Measurements from ENCODE around the gene ALG5.

The ALG5 gene

GRCh38 chr13:36924001-36924400, 75.1 kb downstream of the ALG5 start:
- no peak for TF ChIP-seq CTCF (IDR thresholded peaks at IDR 0.05; ENCODE audit: unreplicated experiment in 3 of 3)
- H3K9me3 Mint-ChIP-seq, result no peaks in the 10 kb centered on the region
- H3K27ac Mint-ChIP-seq, result no peak overlapping the region
- H3K4me1 Mint-ChIP-seq, result peaks cover 20% of the 10 kb centered on the region
- peaks cover 4% of the 10 kb centered on the region for H3K27me3 Mint-ChIP-seq (ENCODE audit: low read depth)
- no peaks in the 10 kb centered on the region for H3K36me3 Mint-ChIP-seq (ENCODE audit: low read depth)
- no peak overlapping the region for H3K4me3 Mint-ChIP-seq

GRCh38 chr13:36921631-36922301, 77.4 kb downstream of the ALG5 start:
- no peak for TF ChIP-seq CTCF (IDR thresholded peaks at IDR 0.05; ENCODE audit: unreplicated experiment in 3 of 3)
- H3K27me3 Mint-ChIP-seq (ENCODE audit: low read depth), result no peaks in the 10 kb centered on the region
- H3K36me3 Mint-ChIP-seq (ENCODE audit: low read depth), result no peaks in the 10 kb centered on the region
- peak overlapping the region; percentile 28 to 90 (median 54) for H3K4me3 Mint-ChIP-seq
- no peaks in the 10 kb centered on the region for H3K9me3 Mint-ChIP-seq
- H3K4me1 Mint-ChIP-seq, result peaks cover 42% of the 10 kb centered on the region
- H3K27ac Mint-ChIP-seq, result peak overlapping the region; percentile 64 to 91 (median 91)

- H3K27ac Mint-ChIP-seq, result peak overlapping the region; percentile 91 to 94 (median 91)
- H3K4me1 Mint-ChIP-seq, result peaks cover 53% of the 10 kb centered on the region
- TF ChIP-seq CTCF (IDR thresholded peaks at IDR 0.05; ENCODE audit: unreplicated experiment in 3 of 3), result no peak
- H3K36me3 Mint-ChIP-seq (ENCODE audit: low read depth), result no peaks in the 10 kb centered on the region
- H3K9me3 Mint-ChIP-seq, result no peaks in the 10 kb centered on the region
- H3K27me3 Mint-ChIP-seq (ENCODE audit: low read depth), result no peaks in the 10 kb centered on the region
- H3K4me3 Mint-ChIP-seq, result peak overlapping the region; percentile 81 to 90 (median 88)
Observed at GRCh38 chr13:36920616-36921185, 78.4 kb downstream of the ALG5 start.

- Mint-ChIP-seq H3K36me3 (ENCODE audit: low read depth) (no peaks in the 10 kb centered on the region), H3K4me3 (peak within 1 kb of the TSS; percentile 95 to 98 (median 96)), H3K27me3 (ENCODE audit: low read depth) (no peaks in the 10 kb centered on the region), H3K9me3 (no peaks in the 10 kb centered on the region), H3K27ac (peak within 1 kb of the TSS; percentile 91 to 98 (median 98)), H3K4me1 (peaks cover 59% of the 10 kb centered on the region)
- no peak for TF ChIP-seq CTCF (IDR thresholded peaks at IDR 0.05; ENCODE audit: unreplicated experiment in 3 of 3)
Observed at GRCh38 chr13:36919833-36920615, 79.1 kb downstream of the ALG5 start, which contains the start of gene SMAD9. TSS of gene SMAD9 (minus strand) at chr13:36920238. CDS start at chr13:36879689, 40,549 bp downstream.

GRCh38 chr13:36919171-36919832, 79.8 kb downstream of the ALG5 start:
- H3K4me3 Mint-ChIP-seq, result peak overlapping the region; percentile 95 to 98 (median 96)
- H3K9me3 Mint-ChIP-seq, result no peaks in the 10 kb centered on the region
- peak overlapping the region; percentile 90 to 98 (median 98) for H3K27ac Mint-ChIP-seq
- H3K27me3 Mint-ChIP-seq (ENCODE audit: low read depth), result no peaks in the 10 kb centered on the region
- H3K36me3 Mint-ChIP-seq (ENCODE audit: low read depth), result no peaks in the 10 kb centered on the region
- peaks cover 66% of the 10 kb centered on the region for H3K4me1 Mint-ChIP-seq
- no peak for TF ChIP-seq CTCF (IDR thresholded peaks at IDR 0.05; ENCODE audit: unreplicated experiment in 3 of 3)

Measured in nephron (organoid).